Activated CD4-positive, alpha-beta T cell treated with anti-CD3 and anti-CD28 coated beads, Interleukin-2, Interleukin-4, amounts not matched to agents 100 ng/mL and 50 ng/mL, durations not matched to agents 16 hours and 8 hours (primary cell): ENCODE results near the gene BMF.
A peak's percentile ranks its signal among the peaks of the same experiment; 100 is the strongest.

ENCODE experiments used
- DNase-seq: peaks from one replicate; pipeline ENCODE4 v3.0.0-alpha.2; 2020; ENCODE audit warnings: low spot score

The BMF gene

GRCh38 chr15:40065166-40065565 lies 43.5 kb downstream of the BMF start:
- no peak for DNase-seq

DNA sequence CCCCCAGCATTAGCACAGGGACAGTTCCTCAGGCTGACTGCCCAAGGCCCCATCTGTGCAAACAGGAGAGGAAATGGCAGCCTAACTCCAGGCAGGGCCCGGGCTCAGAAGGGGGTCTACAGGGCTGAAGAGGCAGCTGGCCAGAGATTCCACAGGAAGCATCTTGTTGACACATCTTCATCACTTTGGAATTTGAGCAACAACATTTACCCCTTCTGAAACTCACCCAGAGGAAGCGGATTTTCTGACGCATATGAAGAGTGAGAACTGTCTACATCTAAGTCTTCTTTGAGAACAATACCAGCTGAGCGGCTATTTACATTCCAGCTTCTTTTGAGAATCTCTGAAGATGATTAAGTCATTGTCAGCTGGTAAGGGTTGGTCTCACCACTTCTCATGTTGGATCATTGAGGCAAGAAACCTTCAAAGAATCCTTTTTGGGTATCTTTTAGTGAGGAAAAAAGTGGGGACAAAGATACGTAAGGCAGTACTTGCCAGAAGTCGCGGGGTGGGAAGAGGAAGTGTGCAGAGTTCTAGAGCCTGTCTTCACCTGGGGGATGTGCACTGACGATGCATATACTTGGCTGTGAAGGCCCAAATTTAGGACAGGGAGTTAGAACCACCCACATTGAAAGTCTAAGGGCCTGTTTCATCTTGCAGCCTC lies 44.3 kb downstream of the BMF start:
- DNase-seq = peak; percentile 55

GRCh38 chr15:40063563-40064011 lies 45.1 kb downstream of the BMF start:
- DNase-seq = no peak

GRCh38 chr15:40062816-40063562 lies 45.7 kb downstream of the BMF start:
- no peak for DNase-seq

DNA sequence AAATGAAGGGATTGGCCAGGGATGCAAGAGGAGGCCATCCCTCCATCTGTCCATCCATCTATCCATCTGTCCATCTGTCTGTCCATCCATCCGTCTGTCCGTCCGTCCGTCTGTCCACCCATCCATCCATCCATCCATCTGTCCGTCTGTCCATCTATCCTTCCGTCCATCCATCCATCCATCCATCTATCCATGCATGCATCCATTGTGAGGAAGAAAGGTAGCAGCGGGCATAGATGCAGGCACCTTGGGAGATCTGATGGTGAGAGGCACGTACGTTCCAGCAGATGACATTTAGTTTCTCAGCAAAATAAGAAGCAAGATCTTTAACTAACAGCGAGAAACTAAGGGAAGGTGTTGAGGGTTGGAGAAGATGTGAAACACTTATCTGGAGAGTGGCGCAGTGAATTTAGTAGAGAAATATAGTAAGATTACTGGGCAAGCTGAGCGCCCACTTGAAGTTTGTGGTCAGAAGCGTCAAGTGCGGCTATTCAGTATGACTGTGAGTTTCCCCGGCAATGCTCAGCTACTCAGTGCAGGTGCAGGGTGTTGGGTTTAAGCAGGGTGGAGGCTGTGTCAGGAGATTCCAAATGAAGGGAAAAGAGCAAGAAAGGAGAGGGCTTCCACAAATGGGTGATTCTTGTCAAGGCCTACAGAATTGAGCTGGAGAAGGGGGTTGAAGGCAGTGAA lies 47.3 kb downstream of the BMF start:
- peak; percentile 87 for DNase-seq

DNA sequence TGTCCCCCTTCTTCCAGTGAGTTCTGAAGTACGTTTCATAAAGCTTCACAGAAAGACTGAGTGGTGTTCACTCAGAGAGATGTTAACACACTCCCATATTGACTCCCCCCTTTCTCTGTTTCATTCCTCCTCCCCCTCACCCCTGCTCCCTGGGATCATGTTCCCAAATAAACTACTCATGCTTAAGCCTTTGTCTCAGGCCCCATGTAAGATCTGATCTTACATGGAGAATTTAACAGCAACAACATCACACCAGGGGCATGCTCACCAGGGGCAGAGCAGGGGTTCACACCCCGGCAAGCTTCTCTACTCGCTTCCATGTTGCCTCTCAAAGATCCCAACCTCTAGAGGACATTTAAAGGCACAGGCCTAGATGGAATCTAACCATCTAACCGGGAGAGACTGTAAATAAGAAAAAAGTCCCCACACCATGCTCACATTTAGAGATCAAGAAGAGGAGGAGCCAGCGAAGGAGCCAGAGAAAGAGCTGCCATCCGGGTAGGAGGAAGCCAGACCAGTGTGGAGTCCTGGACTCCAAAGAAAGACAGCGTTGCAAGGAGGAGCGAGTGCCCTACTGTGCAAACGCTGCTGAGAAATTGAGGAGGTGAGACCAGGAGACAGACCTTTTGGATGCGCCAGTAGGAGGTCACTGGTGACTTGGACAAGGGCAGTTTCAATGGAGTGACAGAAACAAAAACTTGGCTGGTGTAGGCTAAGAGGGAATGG lies 48.3 kb downstream of the BMF start:
- DNase-seq = no peak

GRCh38 chr15:40059821-40060220 lies 48.9 kb downstream of the BMF start:
- no peak for DNase-seq

DNA sequence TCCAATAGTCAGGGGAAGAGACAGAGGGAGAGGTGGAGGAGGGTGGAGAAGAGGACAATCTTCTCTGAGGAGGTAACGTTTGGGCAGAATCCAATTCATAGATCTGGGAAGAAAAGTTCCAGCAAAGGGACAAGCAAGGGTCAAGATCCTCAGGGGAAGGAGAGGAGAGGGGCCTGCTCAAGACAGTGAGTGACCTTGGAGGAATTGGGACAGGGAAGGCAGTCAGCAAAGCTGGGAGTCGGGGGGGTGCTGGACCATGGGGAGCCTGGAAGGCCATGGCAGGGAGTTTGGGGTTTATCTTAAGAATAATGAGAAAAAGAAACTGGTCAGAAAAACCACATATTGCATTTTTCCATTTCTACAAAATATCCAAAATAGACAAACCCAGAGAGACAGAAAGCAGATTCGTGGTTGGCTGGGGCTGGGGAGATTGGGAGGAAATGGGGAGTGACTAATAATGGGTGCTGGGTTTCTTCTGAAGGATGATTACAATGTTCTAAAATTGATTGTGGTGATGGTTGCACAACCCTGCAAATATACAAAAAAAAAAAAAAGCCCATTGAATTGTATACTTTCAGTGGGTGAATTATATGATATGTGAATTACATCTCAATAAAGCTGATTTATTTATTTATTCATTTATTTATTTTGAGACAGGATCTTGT lies 50.1 kb downstream of the BMF start:
- peak; percentile 63 for DNase-seq

DNA sequence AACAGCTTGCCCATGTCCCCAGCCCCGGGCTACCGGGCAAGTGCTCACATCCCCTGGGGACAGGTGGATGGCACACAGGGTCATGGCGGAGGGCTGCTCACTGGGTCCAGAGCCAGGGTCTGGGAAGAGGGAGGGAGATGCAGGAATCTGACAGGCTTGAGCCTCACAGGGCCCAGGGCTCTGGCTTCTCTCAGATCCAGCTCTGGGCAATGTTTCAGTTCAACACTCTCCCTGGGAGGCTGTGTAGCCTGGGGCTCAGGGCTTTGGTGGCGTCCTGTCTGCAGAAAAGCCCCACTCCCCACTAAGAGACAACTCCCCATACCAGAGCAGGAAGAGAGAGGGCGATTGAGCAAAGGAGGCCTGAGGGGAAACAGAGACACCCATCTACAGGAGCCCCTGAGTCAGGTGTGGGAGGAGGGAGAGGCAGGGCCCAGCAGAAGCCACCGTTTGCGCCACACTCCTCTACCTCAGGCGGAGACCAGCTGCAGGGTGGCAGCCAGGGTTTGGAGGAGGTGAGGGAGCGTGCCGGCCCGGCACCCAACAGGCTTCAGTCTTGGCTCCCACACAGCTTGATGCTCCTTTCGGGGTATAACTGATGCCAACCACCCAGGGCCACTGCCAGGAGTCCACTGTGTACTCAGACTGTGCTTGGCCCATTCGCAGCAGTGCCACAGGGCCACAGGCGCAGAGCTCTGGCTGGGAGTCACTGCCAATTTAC lies 52.9 kb downstream of the BMF start:
- DNase-seq = no peak

DNA sequence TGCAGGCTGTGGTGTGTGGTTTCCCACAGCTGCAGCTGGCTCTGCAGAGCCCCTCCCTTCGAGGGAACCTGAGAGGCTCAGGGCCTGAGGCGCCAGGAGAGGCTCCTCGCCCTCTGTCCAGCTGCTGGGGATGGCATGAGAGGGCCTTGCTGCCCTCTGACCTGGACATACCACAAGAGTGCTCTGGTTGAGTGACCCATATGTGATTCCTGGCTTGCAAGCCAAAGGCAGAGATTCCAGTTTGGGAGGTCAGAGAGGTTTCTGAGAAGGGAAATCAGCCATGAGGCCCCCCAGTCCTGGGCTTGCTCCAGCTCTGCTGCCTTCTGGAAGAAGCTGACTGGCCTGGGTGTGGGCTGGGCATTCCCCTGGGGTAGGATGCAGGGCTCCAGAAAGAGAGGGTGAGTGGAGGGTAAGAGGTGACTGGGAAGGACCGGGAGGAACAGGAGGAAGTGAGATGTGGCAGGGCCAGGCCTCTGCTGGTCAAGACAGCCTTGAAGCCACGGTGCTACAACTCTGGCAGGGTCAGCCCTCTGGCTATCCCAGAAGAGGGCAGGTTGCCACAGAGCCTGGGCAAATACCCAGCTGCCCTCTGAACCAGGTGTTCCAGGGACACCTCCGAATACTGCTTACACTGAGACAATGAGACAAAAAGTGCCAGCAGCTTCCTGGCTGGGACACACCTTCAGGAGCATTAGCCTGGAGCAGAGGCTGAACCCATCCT lies 53.7 kb downstream of the BMF start:
- peak; percentile 42 for DNase-seq

DNA sequence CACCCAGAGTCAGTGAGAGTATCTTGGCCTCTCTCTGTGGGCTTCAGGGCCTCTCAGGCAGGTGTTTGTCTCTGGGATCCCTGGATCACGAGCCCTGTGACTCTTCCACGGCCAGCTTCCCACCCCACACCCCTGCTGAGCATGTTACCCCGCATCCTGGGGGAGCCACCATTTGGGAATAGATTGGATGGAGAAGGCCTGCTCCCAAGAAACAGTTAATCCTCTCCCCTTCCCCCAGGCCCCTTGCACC lies 54.1 kb downstream of the BMF start:
- no peak for DNase-seq

DNA sequence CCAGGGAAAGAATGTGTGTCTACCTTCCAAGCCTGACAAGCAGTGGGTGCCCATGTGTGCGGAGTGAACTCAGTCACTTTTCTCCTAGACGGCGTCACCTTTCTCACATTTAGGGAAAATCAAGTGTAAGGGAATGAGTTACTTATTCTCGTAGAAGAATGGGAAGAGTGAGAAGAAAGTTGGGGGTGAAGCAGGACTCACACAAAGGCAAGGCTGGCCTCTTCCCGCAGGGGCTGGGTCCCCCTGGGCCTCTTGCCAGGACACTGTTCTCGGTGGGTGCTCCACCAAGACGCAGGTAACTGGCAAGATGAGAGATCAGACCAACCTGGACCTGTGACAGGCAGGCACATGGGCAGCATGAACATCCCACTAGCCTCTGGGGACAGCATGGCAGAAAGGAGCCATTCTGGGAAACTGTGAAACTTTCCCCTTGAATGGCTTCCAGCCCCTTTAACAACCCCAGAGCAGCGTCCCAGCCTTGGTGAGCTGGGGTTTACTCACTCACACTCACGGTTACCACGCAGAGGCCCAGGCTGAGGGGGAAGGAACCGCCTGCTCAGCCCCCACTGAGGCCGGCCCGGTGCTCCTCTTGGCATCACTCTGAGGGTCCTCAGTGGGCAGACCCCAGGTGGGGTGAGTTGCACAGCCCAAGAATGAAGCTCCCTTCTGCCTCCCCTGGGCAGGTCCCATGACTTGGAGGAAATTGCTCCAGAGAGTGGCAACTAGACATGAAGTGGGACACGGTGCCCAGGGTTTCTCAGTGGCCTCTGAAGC lies 54.7 kb downstream of the BMF start:
- no peak for DNase-seq

DNA sequence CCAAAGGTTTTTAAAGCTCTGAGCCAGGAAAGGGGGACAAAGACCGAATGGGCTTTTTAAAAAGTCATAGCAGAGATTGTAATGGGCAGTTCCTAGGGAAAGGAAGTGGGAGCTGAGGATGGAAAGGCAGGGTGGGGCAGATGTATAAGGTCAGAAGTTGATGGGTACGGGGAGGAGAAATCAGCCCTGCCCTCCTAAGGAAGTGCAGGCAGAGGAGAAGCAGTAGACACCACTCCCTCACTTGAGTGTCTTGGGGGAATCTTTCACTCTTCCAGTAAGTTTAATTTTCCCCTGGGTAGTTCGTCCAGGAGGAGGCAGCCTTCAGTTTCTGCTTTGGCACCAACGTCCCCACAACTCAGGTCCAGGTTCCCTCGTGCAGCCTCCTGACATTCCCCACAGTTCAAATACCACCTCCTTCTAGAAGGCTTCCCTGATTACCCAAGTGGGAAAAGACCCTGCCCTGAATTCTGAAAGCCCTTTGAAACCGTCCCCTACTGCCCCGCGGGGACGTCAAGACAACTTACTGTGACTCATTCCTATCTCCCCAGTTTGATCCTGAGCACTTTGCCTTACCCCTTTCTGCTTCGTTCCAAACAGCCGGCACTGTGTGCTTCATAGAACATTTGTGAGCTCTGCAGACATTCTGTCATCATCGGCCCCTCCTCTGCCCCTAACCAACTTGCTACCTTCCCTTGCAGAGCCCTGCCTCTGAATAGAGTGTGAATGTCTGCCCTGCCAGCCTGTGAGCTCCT lies 55.4 kb downstream of the BMF start:
- DNase-seq = no peak

- no peak for DNase-seq
Measured at GRCh38 chr15:40052604-40053003, 56.1 kb downstream of the BMF start.

GRCh38 chr15:40051616-40052415 lies 56.9 kb downstream of the BMF start:
- DNase-seq = no peak

DNA sequence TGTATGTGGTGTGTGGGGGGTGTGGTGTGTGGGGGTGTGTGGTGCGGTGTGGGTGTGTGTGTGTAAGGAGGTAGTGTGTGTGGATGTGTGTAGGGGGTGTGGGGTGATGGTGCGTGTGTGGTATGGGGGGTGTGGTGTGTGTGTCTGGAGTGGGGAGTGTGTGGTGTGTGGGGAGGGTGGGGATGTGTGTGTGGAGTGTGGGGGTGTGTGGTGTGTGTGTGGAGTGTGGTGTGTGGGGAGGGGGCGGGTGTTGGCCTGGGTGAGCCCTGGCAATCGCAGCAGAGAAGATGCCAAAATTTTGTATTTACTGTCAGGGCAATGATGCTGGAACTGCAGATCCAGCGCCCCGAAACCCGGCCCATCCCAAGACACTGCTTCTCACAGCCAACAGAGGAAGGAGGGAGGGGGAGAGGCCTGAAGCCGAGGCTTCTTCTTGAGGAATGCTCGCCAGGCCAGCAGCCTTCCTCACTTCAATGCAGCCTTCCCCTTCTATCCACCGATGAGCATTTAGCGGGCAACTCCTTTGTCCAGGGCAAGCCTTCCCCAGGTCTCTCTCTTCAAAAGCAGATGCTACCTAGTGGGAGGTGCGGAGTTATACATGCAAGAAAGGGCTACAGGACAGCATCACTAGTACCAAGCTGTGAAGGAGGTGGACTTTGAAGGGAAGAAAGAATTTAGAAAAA lies 57.8 kb downstream of the BMF start:
- DNase-seq = no peak

DNA sequence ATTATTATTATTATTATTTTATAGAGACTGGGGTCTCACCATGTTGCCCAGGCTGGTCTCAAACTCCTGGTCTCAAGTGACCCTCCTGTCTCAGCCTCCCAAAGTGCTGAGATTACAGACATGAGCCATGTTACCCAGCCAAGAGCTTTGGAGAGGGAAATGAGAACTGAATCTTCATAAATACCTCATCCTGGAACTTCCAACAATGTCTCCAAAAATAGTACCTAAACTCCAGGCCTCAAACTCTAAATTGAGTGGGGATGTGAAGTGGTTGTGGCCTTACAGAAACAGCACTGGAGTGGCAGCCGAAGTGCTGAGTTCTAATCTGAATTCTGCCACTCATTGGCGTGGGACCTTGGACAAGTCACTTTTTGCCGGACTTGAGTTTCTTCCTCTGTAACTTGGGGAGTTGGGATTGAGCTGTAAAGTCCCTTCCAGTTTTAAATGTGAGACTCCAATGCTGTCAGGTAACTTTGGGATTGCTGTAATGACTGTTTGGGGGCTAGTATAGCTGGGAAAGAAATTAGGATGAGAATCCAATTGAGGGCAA lies 59.7 kb downstream of the BMF start:
- DNase-seq = no peak
